Activated CD8-positive, alpha-beta T cell treated with anti-CD3 and anti-CD28 coated beads for 36 hours (primary cell): ENCODE measurements around the gene RABEP2. TPM values are rescaled to one million over a fixed set of nuclear protein-coding genes. Genes with fewer than 3 reads are reported as not detected.
"Not testable (repeated sequence)": the region's sequence is repeated elsewhere in the genome, so short reads cannot be mapped to it uniquely, and the experiment has no call there.

ENCODE experiments used
- ATAC-seq: fragments of 200-7000 bp; cut with Tn5 transposase; one replicate; pipeline ENCODE4 v1.10.0; 2021; ENCODE audit warnings: mild to moderate bottlenecking, moderate library complexity
- CTCF ChIA-PET: fragments of 350-600 bp; sonication (Branson Sonifier 250); formaldehyde crosslinking; loops from one replicate; lab custom pipeline; 2021; ENCODE audit warnings: antibody characterized with exemption; lab: Charles Lee
- POLR2A ChIA-PET: fragments of 350-600 bp; sonication (Branson Sonifier 250); formaldehyde crosslinking; loops from one replicate; lab custom pipeline; 2021; ENCODE audit warnings: antibody characterized with exemption; lab: Charles Lee
- DNase-seq: peaks from one replicate; pipeline ENCODE4 v3.0.0-alpha.2; 2020
- H3K27ac Mint-ChIP-seq: one replicate; pipeline ENCODE4 v1.8.0; 2021; ENCODE audit warnings: mild to moderate bottlenecking, mixed read lengths
- H3K27me3 Mint-ChIP-seq: one replicate; pipeline ENCODE4 v1.8.0; 2021; ENCODE audit warnings: mixed read lengths
- H3K36me3 Mint-ChIP-seq: one replicate; pipeline ENCODE4 v1.8.0; 2021; ENCODE audit warnings: low read depth, mixed read lengths
- H3K4me1 Mint-ChIP-seq: one replicate; pipeline ENCODE4 v1.8.0; 2021; ENCODE audit warnings: low read depth, mixed read lengths
- H3K4me3 Mint-ChIP-seq: one replicate; pipeline ENCODE4 v1.8.0; 2021; ENCODE audit warnings: mild to moderate bottlenecking, moderate library complexity, mixed read lengths
- H3K9me3 Mint-ChIP-seq: one replicate; pipeline ENCODE4 v1.8.0; 2021; ENCODE audit warnings: mixed read lengths
- CTCF ChIP-seq: fragments of 200-600 bp; IDR thresholded peaks from one replicate; pipeline ENCODE4 v1.8.0; 2022; ENCODE audit warnings: antibody characterized with exemption, mild to moderate bottlenecking
- intact Hi-C: fragments of 100-400 bp; cut with micrococcal nuclease; formaldehyde crosslinking; loops from one replicate; pipeline ENCODE4 v1.10.0; 2022
- total RNA-seq, 2 experiments: library from RNA; stranded (reverse); gene quantifications; one replicate each; pipeline ENCODE4 v1.2.3, GENCODE V29; 2021

Gene RABEP2
- 10 to 100 TPM; 13.1 to 14.0 TPM for total RNA-seq

DNA sequence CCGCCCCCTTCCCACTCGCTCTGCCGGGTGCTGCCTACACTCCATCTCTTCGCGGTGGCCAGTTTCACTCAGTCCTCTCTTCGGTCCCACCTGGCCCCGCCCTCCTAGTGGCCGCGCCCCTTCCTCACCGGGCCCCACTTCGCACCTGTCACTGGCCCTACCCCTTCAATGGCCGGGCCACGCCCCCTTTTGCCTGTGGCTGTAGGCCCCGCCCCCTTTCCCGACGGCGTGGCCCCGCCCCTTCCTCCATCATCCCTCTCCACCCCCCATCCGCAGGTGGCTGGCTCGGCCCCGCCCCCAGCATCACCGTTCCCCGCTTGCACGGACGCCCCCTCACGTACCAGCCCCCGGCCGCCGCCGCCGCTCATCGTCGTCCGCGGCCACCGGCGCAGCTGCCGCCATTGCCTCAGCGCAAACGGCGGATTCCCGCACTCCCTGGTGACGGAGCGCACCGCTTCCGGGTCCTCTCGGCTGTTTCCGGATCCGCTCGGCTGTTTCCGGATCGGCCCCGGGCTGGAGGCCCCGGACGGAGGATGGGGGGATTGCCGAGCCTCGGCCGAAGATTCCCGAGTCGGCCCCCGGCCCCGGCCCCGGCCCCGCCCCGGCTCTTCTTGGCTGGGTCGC, at the start of gene RABEP2:
Gene RABEP2 (minus strand): TSS at position 477 of the 624 bp plus-strand sequence. CDS start 75 bp downstream, at position 402.
- DNase-seq (peak; percentile 96), ATAC-seq (peak; percentile 90)
- ChIA-PET CTCF (interaction anchor here (12.2 kb wide), 1 partner anchor 20 kb away, joined by 87 read pairs; no protein-coding TSS in a partner anchor), POLR2A (interaction anchor here (1.0 to 3.7 kb wide), 9 partner anchors 11 to 102 kb away, joined by 3 to 12 read pairs (median 6); partner anchors contain the start of gene ATXN2L)
- peaks cover 15% of the 10 kb centered on the region for H3K4me1 Mint-ChIP-seq
- no peaks in the 10 kb centered on the region for H3K27me3 Mint-ChIP-seq
- peak within 1 kb of the TSS; percentile 97 for H3K27ac Mint-ChIP-seq
- peak within 1 kb of the TSS; percentile 93 for H3K4me3 Mint-ChIP-seq
- intact Hi-C loops: loop anchor here (5.0 kb wide), 1 partner anchor 78 kb away; the partner anchor contains the start of gene TUFM
- no peaks in the 10 kb centered on the region for H3K9me3 Mint-ChIP-seq
- no peak for TF ChIP-seq CTCF
- peaks cover 6% of the 10 kb centered on the region for H3K36me3 Mint-ChIP-seq

- Mint-ChIP-seq H3K4me3 (peak within 1 kb of the TSS; percentile 98), H3K4me1 (peaks cover 29% of the 10 kb centered on the region), H3K36me3 (peaks cover 4% of the 10 kb centered on the region), H3K27me3 (no peaks in the 10 kb centered on the region), H3K9me3 (no peaks in the 10 kb centered on the region), H3K27ac (peak within 1 kb of the TSS; percentile 90)
- POLR2A ChIA-PET: interaction anchor here (0.7 to 6.4 kb wide), 16 partner anchors 11 to 1076 kb away, joined by 3 to 80 read pairs (median 5); partner anchors contain the start of genes ATXN2L, LAT, NFATC2IP and TUFM
- peak; percentile 94 for ATAC-seq
- CTCF ChIA-PET: interaction anchor here (1.1 to 2.4 kb wide), 9 partner anchors 9 to 141 kb away, joined by 3 to 20 read pairs (median 6); partner anchors contain the start of genes LAT and NFATC2IP
- intact Hi-C loops: no loop called here
- DNase-seq: peak; percentile 98
- no peak for TF ChIP-seq CTCF
These were observed 49.6 kb upstream of the RABEP2 start, which contains the start of gene SPNS1 for GRCh38 chr16:28974437-28975157. SPNS1 (plus strand) TSS chr16:28974778; CDS start chr16:28975152, 374 bp downstream.

GRCh38 chr16:28974007-28974436, 49.0 kb upstream of the RABEP2 start:
- intact Hi-C loops: no loop called here
- CTCF ChIA-PET: interaction anchor here (0.7 to 2.4 kb wide), 16 partner anchors 10 to 142 kb away, joined by 3 to 20 read pairs (median 4); partner anchors contain the start of genes LAT, NFATC2IP and TUFM

GRCh38 chr16:28969696-28970095, 44.7 kb upstream of the RABEP2 start:
- H3K27ac Mint-ChIP-seq, H3K27me3 Mint-ChIP-seq, H3K36me3 Mint-ChIP-seq, H3K4me1 Mint-ChIP-seq, DNase-seq, H3K9me3 Mint-ChIP-seq, ATAC-seq, H3K4me3 Mint-ChIP-seq, intact Hi-C loops, POLR2A ChIA-PET: not testable (repeated sequence)
- CTCF ChIA-PET: interaction anchor here (0.6 kb wide), 1 partner anchor 1087 kb away, joined by 3 read pairs; no protein-coding TSS in a partner anchor

More at GRCh38 chr16:28974007-28974436, 49.0 kb upstream of the RABEP2 start:
- H3K27me3 Mint-ChIP-seq: no peaks in the 10 kb centered on the region
- TF ChIP-seq CTCF: peak; percentile 71
- H3K4me1 Mint-ChIP-seq: peaks cover 29% of the 10 kb centered on the region
- peak overlapping the region; percentile 90 for H3K27ac Mint-ChIP-seq
- H3K4me3 Mint-ChIP-seq: peak overlapping the region; percentile 98
- DNase-seq (peak; percentile 51), ATAC-seq (peak; percentile 21)
- POLR2A ChIA-PET: interaction anchor here (0.7 to 6.4 kb wide), 18 partner anchors 10 to 1077 kb away, joined by 3 to 80 read pairs (median 4); partner anchors contain the start of genes ATXN2L, LAT and TUFM
- no peaks in the 10 kb centered on the region for H3K9me3 Mint-ChIP-seq
- peaks cover 4% of the 10 kb centered on the region for H3K36me3 Mint-ChIP-seq

DNA sequence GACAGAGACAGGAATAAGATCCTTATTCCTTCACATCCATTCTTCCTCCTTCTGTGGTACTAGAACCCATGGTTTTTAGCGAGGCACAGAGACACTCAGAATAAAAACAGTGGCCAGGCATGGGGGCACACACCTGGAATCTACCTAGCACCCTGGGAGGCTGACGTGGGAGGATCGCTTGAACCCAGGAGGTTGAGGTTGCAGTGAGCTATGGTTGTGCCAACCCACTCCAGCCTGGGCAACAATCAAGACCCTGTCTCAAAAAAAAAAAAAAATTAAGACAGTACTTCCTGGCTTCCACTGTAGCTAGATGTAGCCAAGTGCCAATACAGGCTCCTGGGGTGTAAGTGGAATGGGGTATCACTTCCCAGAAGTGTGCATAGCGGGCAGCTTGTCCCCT, 42.1 kb upstream of the RABEP2 start:
- ATAC-seq (no peak), DNase-seq (no peak)
- no peaks in the 10 kb centered on the region for H3K27me3 Mint-ChIP-seq
- H3K4me3 Mint-ChIP-seq: no peak overlapping the region
- CTCF ChIA-PET: no interaction called here
- peaks cover 18% of the 10 kb centered on the region for H3K36me3 Mint-ChIP-seq
- intact Hi-C loops: no loop called here
- no peak overlapping the region for H3K27ac Mint-ChIP-seq
- H3K9me3 Mint-ChIP-seq: no peaks in the 10 kb centered on the region
- POLR2A ChIA-PET: interaction anchor here (1.1 kb wide), 1 partner anchor 17 kb away, joined by 3 read pairs; the partner anchor contains the start of gene NFATC2IP
- H3K4me1 Mint-ChIP-seq: no peaks in the 10 kb centered on the region
- no peak for TF ChIP-seq CTCF
